GM19397 (cell line): ENCODE results near the gene MYO15A.
"Not testable (repeated sequence)": the region's sequence is repeated elsewhere in the genome, so short reads cannot be mapped to it uniquely, and the experiment has no call there.

ENCODE experiments used
- ATAC-seq: cut with Tn5 transposase; IDR thresholded peaks from one replicate; pipeline ENCODE4 v1.9.1; 2021; ENCODE audit warnings: mild to moderate bottlenecking, moderate library complexity; ENCODE audit not compliant: unreplicated experiment

Gene MYO15A

GRCh38 chr17:18203308-18203707 is 94.8 kb downstream of the MYO15A start:
- ATAC-seq, result no peak

- ATAC-seq, result no peak
Measured at GRCh38 chr17:18205861-18206260, 97.3 kb downstream of the MYO15A start.

DNA sequence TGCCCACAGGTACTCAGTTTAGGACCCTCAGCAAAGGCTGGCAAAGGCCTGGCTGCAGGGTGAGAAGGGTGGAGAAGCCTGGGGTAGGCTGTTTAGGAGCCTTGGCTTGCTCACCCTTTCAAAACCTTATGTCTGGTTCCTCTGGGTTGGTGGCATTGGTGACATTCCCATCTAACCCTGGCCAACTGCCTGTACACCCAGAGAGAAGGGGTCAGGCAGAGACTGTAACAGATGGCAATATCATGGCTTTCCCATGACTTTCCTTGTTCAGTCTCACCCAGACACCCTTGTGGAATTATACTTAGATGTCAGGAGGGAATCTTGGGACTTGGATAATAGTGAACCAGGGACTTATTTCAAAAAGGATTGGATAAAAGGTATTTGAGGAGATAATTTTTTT is 98.4 kb downstream of the MYO15A start:
- no peak for ATAC-seq

DNA sequence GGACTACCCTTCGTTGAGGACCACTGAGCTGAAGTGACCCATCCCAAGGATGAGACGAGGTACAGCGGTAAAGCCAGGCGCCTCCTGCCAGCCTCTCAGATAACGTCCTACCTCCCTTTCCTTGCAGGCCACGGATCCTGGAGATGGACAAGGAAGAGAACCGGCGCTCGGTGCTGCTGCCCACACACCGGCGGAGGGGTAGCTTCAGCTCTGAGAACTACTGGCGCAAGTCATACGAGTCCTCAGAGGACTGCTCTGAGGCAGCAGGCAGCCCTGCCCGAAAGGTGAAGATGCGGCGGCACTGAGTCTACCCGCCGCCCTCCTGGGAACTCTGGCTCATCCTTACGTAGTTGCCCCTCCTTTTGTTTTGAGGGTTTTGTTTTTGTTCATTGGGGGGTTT is 99.5 kb downstream of the MYO15A start:
- no peak for ATAC-seq

DNA sequence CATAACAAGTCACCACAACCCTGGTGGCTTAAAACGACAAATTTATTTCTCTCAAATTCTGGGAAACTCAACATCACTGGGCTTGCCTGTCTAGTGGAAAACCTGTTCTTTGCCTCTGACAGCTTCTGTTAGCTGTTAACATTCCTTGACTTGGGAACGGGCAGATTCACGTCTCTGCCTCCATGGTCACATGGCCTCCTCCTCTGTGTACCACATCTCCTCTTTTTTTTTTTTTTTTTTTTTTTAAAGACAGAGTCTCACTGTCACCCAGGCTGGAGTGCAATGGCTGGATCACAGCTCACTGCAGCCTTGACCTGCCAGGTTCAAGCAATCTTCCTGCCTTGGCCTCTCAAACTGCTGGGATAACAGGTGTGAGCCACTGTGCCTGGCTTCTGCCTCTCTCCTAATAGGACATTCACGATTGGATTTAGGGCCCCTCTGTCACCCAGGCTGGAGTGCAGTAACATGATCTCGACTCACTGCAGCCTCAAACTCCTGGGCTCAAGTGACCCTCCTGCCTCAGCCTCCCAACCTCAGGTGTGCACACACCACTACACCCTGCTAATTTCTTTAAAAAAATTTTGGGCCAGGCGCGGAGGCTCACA is 105.2 kb downstream of the MYO15A start:
- ATAC-seq, result no peak

DNA sequence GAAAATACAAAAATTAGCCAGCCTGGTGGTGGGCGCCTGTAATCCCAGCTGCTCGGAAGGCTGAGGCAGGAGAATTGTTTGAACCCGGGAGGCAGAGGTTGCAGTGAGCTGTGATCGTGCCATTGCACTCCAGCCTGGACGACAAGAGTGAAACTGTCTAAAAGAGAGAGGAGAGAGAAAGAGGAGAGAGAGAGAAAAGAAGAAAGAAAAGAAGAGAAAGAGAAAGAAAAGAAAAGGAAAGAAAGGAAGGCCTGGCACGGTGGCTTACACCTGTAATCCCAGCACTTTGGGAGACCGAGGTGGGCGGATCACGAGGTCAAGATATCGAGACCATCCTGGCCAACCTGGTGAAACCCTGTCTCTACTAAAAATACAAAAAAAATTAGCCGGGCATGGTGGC is 108.3 kb downstream of the MYO15A start:
- not testable (repeated sequence) for ATAC-seq

DNA sequence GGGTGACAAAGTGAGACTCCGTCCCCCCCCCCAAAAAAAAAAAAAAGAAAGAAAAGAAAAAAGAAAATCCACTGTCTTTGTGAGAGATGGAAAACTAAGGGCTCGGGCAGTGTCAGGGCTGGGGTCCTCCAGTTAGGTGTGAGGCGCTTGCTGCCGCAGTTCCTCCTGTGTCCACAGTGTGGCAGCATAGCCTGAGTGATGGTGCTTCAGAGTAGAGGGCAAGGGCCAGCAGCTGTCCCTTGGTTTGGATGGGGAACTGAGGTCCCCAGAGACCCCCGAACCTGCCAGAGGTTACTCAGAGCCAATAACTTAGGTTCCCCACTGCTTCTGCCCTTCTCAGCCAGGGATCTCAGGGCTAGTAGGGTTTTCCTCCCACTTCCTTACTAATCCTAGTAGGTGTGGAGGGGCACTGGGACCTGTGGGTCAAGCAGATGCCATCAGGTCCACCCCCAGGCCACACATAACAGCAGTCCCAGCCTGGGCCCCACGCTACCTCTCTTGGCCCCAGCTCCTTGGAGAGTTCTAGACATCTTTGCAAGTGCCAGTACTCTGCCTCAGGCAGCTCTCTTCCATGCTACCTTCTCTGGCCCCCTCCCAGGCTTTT is 109.0 kb downstream of the MYO15A start:
- ATAC-seq, result no peak

- ATAC-seq, result no peak
Measured at GRCh38 chr17:18218756-18219415, 110.3 kb downstream of the MYO15A start.

DNA sequence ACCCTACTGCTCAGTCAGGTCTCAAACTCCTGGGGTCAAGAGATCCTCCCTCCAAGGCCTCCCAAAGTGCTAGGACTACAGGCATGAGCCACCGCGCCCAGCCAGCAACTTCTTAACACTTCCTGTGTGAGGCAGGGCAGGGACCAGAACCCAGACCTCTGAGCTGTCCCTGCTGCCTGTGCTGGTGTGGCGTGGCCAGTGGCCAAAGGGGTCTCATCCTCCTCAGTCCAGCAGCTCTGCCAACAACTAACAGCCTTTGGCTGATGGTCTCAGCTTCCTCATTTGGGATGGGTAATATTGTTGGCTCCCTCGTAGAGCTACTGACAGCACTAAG is 115.5 kb downstream of the MYO15A start:
- ATAC-seq, result no peak

DNA sequence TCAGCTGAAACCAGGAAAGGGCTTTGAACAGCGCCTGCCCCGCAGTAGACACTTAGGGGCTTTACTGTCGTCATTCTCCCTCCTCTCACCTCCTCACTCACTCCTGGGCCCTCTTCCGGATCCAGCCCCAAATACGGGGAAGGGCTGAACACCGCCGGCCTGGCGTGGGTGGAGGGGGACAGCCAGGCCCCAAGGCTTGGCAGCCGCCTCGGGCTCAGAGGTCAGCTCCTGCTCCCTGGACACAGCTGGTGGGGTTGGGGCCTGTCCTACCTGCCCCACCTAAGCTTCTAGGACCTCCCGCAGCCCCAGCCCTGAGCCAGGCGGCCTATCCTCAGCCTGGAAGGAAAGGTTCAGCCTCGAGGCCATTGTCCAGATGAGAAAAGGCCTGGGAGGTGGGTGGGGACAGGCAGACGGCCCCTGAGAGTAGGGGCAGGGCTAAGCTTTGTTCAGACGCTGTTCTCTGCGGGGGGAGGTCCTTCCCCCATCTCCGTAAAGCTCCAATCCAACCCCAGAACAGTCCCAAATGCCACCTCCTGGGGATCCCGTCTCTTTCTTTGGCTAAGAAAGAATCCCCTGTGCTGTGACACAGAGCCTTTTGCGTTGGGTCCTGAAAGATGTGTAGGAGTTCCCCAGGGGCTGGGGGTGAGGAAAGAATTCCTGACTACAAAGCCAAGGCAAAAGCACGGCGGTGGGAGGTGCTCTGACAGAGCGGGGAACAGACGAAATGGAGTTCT is 116.0 kb downstream of the MYO15A start:
- no peak for ATAC-seq

DNA sequence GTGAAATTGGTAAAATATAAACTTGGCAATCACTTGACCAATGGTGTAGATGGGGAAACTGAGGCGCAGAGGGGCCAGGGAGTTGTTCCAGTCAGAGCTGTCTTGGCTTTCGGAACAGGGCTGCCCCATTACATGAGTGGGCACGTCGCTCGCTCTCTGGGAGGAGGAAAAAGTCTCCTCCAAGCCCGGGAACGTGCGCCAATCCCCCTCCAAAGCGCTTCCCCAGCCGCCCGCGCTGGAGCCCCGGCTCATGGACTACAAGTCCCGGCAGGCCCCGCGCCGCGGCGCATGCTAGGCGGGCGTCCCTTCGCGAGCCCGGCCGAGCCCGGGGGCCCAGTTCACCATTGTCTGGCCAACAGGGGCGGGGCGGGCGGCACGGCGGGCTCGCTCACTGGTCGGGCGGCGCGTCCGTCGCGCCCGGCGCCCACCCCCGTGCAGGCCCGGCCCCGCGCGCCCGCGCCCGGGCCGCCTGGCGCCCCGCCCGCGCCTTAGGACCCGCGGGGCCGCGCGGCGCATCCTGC is 116.6 kb downstream of the MYO15A start, which contains the start of gene LLGL1:
LLGL1 (plus strand) TSS at position 515 of the 521 bp plus-strand sequence. CDS start 48 bp downstream, outside the sequence.
- ATAC-seq, result peak; percentile 92

DNA sequence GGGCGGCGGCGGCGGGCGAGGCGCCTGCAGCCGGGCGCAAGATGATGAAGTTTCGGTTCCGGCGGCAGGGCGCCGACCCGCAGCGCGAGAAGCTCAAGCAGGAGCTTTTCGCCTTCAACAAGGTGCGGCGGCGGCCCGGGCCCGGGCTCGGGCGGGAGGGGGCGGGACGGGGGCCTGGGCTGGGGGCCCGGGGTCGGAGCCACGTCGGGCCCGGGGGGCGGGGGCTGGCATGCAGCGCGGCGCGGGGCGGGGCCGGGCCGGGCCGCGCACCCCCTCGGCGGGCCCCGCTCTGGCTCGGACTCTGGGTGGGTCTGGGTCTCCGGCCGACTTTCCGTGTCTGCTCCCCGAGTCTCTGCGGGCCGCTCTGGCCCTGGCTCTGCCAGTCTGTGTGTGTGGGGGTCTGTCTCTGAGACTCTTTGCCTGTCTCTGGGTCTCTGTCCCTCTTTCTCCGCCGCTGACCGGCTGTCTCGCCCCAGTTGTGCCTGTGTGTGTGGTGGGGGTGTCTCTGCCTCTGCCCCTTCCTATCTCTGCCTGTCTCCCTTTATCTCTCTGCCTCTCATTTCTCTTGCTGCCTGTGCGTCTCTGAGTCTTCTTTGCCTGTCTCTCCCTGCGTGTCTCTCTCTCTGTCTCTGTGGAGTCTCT is 117.2 kb downstream of the MYO15A start:
- peak; percentile 20 for ATAC-seq

- ATAC-seq, result no peak
Measured at GRCh38 chr17:18226284-18226945, 117.9 kb downstream of the MYO15A start.

GRCh38 chr17:18227635-18228034 is 119.1 kb downstream of the MYO15A start:
- no peak for ATAC-seq

- ATAC-seq, result no peak
Measured at GRCh38 chr17:18228176-18228682, 119.7 kb downstream of the MYO15A start.

GRCh38 chr17:18229254-18229653 is 120.7 kb downstream of the MYO15A start:
- no peak for ATAC-seq
